IPS-11a (cell line): ENCODE data around the gene PEX19.

Experiments used
- H3K4me3 ChIP-seq: one replicate; pipeline ENCODE4 v1.5.1; 2013; ENCODE audit warnings: low read depth, low read length, control low read depth

Gene PEX19

DNA sequence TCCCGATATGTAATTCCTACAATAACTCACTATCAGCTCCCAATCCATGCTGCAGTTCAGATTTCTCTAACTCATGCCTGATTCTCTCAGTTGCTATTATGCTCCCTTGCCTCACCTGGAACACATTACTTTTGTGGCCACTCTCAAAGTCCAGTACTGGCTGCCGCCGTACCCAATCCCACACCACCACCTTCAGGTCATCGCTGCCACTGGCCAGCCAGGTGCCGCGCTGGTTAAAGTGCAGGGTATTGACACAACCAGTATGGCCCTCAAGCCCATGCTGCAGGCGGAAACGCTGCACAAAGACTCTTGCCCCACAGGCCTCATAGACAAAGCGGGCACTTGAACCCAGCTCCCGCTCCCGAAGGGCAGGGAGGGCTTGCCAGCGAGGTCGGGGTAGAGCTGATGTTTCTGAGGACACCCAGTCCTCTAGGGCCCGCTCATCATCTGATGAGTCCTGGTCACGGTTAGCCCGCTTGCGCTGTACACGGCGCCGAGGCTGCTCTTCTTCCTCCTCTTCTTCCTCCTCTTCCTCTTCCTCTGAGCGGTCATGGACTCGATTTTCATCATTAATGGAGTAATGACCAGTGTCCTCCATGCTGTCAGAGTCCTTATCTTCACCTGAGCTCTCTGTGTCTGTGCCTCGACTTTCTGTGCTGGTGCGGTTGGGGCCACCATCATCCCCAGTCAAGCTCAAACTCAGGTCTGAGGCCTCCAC, 45.2 kb downstream of the PEX19 start:
- no peak overlapping the region for H3K4me3 ChIP-seq

DNA sequence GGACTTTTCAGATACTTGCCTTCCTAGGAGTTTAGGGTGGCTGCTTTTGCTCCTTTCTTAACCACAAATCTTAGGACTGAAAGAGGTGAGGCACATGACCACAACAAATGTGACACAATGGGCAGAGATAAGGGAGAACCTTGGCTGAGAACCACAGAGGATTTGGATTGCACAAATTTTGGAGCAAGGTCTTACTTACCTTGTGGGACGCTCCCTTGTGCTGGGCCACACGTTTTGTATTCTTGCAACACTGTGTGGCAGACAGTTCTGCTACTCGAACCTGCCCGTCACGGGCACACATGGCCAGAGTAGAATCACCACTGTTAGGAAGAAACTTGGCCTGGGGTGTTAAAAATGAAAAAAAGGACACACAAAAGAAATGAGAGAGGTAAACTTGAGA, 46.5 kb downstream of the PEX19 start:
- H3K4me3 ChIP-seq, result no peak overlapping the region

DNA sequence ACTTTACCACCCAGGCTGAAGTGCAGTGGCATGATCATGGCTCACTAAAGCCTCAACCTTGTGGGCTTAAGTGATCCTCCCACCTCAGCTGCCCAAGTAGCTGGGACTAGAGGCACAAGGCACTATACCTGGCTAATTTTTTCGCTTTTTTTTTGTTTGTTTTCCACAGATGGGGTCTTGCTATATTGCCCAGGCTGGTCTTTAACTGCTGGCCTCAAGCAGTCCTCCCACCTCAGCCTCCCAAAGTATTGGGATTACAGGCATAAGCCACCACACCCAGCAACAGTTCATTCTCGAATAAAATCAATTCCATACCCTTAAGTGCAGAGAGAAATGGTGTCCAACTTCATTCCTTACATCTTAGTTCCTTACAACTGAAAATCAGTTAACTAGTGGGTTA, 47.4 kb downstream of the PEX19 start:
- H3K4me3 ChIP-seq, result no peak overlapping the region

DNA sequence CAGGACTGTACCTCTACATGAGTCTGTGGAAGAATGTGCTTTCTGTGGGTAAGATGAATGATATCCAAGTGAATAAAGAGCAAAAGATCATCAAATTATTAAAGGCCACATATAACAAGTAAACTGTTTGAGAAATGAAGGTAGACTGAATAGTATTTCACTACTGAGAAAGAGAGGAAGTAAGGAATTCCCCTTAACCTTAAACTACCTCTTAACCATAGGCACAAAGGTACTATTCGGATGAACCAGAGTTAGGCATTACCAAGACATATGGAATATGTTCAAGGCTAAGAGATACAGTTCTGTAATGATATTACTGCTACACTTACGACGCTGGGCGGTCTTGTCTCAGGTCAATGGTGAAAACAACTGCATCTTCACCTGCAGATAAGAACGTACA, 48.1 kb downstream of the PEX19 start:
- H3K4me3 ChIP-seq, result no peak overlapping the region

DNA sequence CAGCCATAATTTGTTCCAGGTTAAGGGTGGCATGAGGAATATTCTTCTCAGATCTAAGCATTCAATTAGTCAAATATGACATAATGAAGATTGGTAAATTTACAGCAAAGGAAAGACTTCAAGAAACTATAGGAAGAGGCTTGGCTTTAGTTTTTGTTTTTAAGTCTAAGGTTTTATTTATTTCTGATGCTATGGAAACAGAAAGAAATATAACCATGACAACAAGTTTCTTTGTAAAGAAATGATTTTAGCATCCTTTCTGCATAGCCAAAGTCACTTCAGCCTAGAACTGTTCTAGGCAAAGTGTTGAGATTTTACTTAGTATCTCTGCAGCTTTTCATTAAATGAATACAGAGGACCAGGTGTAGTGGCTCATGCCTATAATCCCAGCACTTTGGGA, 52.0 kb downstream of the PEX19 start:
- no peak overlapping the region for H3K4me3 ChIP-seq

DNA sequence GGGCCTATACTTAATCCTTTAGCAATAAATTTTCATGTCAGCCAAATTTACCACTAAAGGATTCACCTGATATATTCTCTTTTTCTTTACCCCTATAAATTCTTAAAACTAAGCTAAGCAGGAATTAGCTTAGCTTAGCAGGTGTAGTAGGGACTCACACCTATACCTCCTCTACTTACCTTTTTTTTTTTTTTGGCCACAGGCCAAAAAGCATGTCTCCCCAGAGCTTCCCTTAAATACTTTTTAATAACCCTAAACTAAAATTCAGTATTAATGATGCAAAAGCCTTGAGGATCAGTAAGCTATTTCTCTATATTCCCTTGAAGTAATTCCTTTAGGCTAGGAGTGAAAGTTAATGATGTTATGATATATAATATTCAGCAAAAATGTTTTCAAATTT, 56.5 kb downstream of the PEX19 start:
- H3K4me3 ChIP-seq, result no peak overlapping the region

DNA sequence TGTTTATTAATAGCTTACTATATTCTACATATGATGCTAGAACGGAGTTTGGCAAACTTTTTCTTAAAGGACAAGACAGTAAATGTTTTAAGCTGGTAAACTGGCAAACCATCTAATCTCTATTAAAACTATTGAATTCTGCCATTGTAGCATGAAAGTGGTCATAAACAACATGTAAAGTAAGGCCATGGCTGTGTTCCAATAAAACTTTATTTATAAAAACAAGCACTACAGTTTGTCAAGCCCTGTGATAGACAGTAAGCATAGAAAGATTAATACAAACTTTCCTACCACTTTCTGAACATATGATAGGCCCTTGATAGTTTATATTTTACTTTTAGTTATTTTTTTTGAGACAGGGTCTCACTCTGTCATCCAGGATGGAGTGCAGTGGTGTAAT, 57.4 kb downstream of the PEX19 start:
- H3K4me3 ChIP-seq, result no peak overlapping the region

DNA sequence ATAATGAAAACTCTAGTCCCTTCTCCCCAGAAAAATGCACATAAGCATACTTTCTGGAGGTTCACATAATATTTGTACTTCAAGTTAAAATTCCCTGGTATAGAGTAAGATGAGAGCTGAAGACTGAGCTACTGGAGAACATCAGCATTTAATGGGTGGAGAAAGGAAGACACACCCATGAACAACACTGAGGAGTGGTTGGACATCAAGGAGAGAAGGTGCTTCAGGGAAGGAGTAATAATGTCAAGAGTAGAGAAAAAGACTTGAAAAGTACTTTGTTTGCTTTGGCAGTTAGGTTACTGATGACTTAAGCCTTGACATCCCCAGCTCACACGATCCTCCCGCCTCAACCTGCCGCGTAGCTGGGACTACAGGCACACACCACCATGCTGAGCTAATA, 57.9 kb downstream of the PEX19 start:
- no peak overlapping the region for H3K4me3 ChIP-seq
